Left colon (tissue), 2 donors: ENCODE measurements around the gene APOA1. TPM values are rescaled to one million over a fixed set of nuclear protein-coding genes. Genes with fewer than 3 reads are reported as not detected.
"Not testable (repeated sequence)": the region's sequence is repeated elsewhere in the genome, so short reads cannot be mapped to it uniquely, and the experiment has no call there.

Experiments
- ATAC-seq: fragments of 200-7000 bp; cut with Tn5 transposase; one replicate; pipeline ENCODE4 v1.9.1; 2020; ENCODE audit warnings: mild to moderate bottlenecking, moderate library complexity
- DNase-seq, 2 donors: peaks; one replicate each; pipeline ENCODE4 v3.0.0-alpha.2; 2020
- intact Hi-C, 2 donors: fragments of 100-400 bp; cut with DNase I in 1 of 2; cut with micrococcal nuclease in 1 of 2; formaldehyde crosslinking; loops; one replicate each; pipeline versions ENCODE4 v1.11.2 to v1.14.0; 2022; cut with DNase I, micrococcal nuclease
- total RNA-seq, 2 donors: library from RNA; stranded (reverse); fragmentation: NEBNext Ultra II Directional; extraction: Animal tissue kit (Norgen Biotek cat#: 25700); gene quantifications; one replicate each; pipeline ENCODE4 v1.2.1, GENCODE V29; 2021
- donor health status: DM: no; HTN: no; CAD: no.
- donor health status: DM: yes; HTN: yes; CAD: no.

Gene APOA1
- total RNA-seq, 2 donors from 2014 or later, result not detected

GRCh38 chr11:116823031-116823843, 14.2 kb downstream of the APOA1 start, which contains the start of gene APOA4:
APOA4 (minus strand) TSS chr11:116823304; CDS start chr11:116823191, 113 bp downstream.
- ATAC-seq, result no peak
- intact Hi-C loops, result no loop called here

GRCh38 chr11:116822575-116822974, 14.8 kb downstream of the APOA1 start:
- intact Hi-C loops, result no loop called here
- no peak for ATAC-seq
- DNase-seq, result no peak

More at GRCh38 chr11:116823031-116823843, 14.2 kb downstream of the APOA1 start, which contains the start of gene APOA4:
- no peak for DNase-seq

GRCh38 chr11:116821050-116821918, 16.1 kb downstream of the APOA1 start:
- DNase-seq, result no peak
- ATAC-seq, result no peak
- intact Hi-C loops, result no loop called here

DNA sequence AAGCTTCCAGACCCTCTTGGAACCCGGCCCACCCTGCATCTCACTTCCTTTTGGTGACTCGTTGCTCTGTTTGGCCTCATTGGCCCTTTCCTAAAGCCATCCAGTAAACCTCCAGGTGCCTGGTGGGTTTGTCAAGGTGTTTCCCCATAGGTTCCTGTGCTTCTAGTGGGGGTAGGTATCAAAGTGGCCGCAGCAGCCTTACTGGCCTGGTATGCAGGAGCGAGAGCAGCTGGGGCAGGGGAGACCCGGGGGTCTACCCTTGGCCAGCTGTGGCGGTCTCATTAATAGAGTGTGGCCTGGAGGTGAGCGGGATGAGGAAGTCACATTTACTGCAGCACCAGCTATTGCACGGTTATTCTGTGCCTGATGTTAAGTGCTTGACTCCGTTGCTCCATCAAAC, 18.4 kb downstream of the APOA1 start:
- DNase-seq (no peak), ATAC-seq (no peak)
- intact Hi-C loops, result no loop called here

- intact Hi-C loops, result no loop called here
- DNase-seq (no peak), ATAC-seq (no peak)
These were observed 22.9 kb downstream of the APOA1 start for GRCh38 chr11:116814502-116814901.

DNA sequence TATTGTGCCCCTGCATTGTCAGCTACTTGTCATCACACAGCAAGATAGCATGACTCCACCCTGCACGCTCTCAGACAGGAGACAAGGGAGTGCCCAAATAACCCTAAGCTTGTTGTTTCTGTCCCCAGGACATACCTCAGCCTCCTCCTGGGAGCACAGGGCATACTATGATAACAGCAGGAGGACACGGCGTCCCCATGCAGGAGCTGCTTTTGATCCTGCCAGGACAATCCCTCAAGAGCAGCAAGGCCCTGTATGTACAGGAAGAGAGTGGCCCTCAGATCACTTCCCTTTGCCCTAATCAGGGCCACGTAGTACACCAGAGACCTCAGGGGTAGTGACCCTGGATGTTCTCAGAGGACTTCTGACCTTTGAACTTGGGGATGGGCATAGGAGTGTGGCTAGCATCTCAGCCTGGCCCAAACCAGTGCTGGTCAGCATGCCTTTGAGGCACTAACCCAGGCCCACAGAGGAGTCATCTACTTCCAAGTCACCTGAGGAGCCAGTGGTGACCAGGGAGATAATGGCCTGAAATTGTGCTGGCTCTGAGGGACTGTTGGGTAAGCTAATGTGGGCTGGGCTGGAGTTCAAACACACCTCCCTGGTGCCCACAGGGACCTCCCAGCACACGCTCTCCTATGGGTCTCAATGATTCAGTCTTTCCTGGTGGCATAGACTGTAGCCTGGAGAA, 23.5 kb downstream of the APOA1 start:
- ATAC-seq, result peak; percentile 37
- intact Hi-C loops, result no loop called here
- DNase-seq, result no peak

DNA sequence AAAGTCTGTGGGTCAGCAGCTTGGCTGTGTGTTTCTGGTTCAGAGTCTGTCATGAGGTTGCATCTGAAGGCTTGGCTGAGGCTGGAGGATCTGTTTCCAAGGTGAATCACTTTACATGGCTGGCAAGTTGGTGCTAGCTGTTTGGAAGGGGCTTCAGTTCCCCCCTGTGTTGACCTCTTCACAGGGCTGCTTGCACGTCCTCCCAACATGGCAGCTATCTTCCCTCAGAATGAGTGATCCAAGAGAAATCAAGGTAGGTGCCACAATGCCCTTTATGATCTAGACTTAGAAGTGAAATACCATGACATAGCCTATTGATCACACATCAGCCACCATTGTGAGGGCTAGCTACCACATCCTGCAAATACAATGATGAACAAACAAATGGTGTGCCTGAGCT, 24.3 kb downstream of the APOA1 start:
- DNase-seq (no peak), ATAC-seq (no peak)
- intact Hi-C loops, result no loop called here

- ATAC-seq (no peak), DNase-seq (no peak)
- intact Hi-C loops, result no loop called here
These were observed 25.3 kb downstream of the APOA1 start for GRCh38 chr11:116812109-116812508.

DNA sequence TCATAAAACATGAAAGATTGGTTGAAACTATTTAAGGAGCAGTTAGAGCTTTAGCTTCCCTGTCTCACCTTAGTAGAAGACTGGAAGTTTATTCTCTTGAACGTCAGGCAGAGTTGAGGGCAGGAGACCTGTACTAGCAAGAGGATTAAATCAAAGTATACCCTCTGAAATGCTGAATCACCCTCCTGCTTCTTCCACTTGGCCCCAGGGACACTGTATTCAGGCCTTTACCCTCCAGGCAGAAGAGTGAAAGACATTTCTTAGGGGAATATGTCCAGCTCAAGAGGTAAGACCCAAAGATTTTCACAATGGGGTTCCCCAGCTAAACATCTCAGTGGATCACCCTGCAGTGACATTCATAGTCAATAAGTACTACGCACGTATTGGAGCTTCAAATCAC, 26.2 kb downstream of the APOA1 start:
- DNase-seq, result no peak
- intact Hi-C loops, result no loop called here

DNA sequence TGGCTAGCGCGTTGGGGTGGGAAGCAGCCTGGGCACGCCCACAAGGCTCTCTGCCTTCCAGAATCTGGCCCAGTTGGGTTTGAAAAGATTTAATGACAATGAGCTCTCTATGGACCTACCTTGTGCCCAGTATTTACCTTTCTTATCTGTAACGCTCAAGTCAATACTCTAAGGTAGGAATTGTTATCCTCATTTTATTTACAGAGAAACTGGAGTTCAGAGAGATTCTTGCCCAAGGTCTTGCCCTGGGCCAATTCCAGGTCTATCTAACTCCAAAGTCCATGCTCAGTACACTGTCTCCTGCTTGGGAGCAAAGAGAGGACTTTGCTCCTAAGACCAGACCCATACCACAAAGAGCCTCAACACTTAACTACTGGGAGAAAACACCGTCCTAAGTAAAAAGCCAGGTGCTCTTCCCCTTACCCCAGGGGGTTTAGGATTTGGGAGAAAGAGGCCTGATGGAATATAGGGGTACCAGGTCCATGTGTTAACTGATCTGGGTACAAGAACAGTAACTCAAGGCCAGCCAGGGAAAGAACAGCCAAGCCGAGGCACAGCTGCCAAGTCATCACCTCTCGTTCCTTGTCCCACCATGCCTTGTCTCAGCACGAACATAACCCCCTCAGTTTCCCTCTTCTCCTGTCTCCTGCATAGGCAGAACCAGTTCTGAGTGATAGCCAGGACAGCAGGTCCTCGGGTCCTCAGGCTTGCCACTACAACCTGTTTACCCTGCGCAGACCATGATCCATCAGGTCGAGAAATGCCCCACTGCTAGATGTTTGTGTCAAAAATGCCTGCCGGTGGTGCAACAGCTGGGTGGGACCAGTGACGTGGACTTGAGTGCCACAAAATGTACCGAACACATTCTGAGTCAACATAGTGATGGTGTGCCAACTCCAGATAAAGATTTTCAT, 28.9 kb downstream of the APOA1 start:
- intact Hi-C loops, result no loop called here
- peak; percentile 93 for ATAC-seq
- no peak for DNase-seq

More for the DNA sequence above, 26.2 kb downstream of the APOA1 start:
- ATAC-seq, result no peak

- DNase-seq, result no peak
- no peak for ATAC-seq
- intact Hi-C loops, result no loop called here
These were observed 29.7 kb downstream of the APOA1 start for GRCh38 chr11:116807601-116808261.

DNA sequence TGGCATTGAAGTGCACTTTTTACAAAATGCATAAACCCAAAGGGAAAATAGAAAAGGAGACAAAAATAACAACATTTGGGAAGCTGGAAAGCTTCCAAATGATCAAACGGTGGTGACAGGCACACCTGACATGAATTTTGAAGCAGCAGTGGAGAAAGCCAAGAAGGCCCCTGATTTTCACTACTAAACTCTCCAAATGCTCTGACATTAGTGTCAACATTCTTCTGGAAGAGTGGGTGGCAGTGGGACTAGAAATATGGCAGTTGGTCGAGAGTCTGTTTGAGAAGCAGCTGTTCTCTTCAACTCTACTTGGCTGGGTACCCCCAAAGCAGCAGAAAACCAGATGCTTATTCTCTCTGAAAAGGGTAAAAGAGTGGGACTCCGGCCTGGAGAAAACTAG, 33.4 kb downstream of the APOA1 start:
- no peak for DNase-seq
- intact Hi-C loops, result no loop called here
- no peak for ATAC-seq

DNA sequence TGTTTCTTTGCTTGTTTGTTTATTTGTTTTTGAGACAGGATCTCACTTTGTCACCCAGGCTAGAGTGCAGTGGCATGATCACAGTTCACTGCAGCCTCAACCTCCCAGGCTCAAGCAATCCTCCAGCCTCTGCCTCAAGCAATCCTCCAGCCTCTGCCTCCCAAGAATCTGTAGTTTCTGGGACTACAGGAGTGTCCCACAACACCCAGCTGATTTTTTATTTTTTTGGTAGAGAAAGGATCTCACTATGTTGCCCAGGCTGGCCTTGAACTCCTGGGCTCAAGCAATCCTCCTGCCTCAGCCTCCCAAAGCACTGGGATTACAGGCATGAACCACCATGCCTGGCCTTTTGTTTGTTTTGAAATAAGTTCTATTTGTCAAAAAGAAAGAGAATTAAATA, 35.8 kb downstream of the APOA1 start:
- DNase-seq, result not testable (repeated sequence)

GRCh38 chr11:116800610-116801009, 36.8 kb downstream of the APOA1 start:
- ATAC-seq (no peak), DNase-seq (no peak)
- intact Hi-C loops, result no loop called here

More for the DNA sequence above, 35.8 kb downstream of the APOA1 start:
- intact Hi-C loops, ATAC-seq: not testable (repeated sequence)

- ATAC-seq (no peak), DNase-seq (no peak)
- intact Hi-C loops, result loop anchor here in 1 of 2 donors (10.0 kb wide), 1 partner anchor 306 kb away; no protein-coding TSS in a partner anchor
These were observed 39.1 kb downstream of the APOA1 start for GRCh38 chr11:116798368-116798767.

DNA sequence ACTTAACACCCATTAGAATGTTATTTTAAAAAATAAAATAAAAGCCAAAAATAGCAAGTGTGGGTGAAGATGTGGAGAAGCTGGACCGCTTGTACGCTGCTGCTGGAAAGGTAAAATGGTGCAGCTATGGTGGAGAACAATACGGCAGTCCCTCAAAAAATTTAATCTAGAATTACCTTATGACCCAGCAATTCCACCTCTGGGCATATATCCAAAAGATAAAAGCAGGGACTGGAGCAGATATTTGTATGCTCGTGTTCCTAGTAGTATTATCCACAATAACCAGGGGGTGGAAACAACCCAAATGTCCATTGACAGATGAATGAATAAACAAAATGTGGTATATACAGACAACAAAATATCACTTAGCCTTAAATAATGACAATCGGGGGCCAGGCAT, 39.6 kb downstream of the APOA1 start:
- DNase-seq, result no peak
- ATAC-seq, result no peak
- intact Hi-C loops, result loop anchor here in 1 of 2 donors (10.0 kb wide), 1 partner anchor 307 kb away; no protein-coding TSS in a partner anchor

GRCh38 chr11:116796548-116796947, 40.9 kb downstream of the APOA1 start:
- intact Hi-C loops, result loop anchor here in 1 of 2 donors (10.0 kb wide), 1 partner anchor 308 kb away; no protein-coding TSS in a partner anchor
- ATAC-seq (no peak), DNase-seq (no peak)
